Activated B cell treated with CpG ODN at 0.5 μM for 24 hours (primary cell): ENCODE measurements around the gene ATCAY. TPM values are rescaled to one million over a fixed set of nuclear protein-coding genes. Genes with fewer than 3 reads are reported as not detected.

Experiments used
- ATAC-seq: fragments of 200-7000 bp; cut with Tn5 transposase; one replicate; pipeline ENCODE4 v1.10.0; 2021; ENCODE audit warnings: low read depth, mild to moderate bottlenecking, moderate library complexity
- CTCF ChIA-PET: fragments of 350-600 bp; sonication (Branson Sonifier 250); formaldehyde crosslinking; loops from one replicate; lab custom pipeline; 2021; ENCODE audit warnings: antibody characterized with exemption; lab: Charles Lee
- POLR2A ChIA-PET: fragments of 350-600 bp; sonication (Branson Sonifier 250); formaldehyde crosslinking; loops from one replicate; lab custom pipeline; 2021; ENCODE audit warnings: antibody characterized with exemption; lab: Charles Lee
- DNase-seq: peaks from one replicate; pipeline ENCODE4 v3.0.0; 2022
- H3K27ac Mint-ChIP-seq: one replicate; pipeline ENCODE4 v1.8.0; 2020; ENCODE audit warnings: mixed read lengths
- H3K27me3 Mint-ChIP-seq: one replicate; pipeline ENCODE4 v1.8.0; 2021; ENCODE audit warnings: mixed read lengths
- H3K36me3 Mint-ChIP-seq: one replicate; pipeline ENCODE4 v1.8.0; 2021; ENCODE audit warnings: low read depth, mixed read lengths
- H3K4me1 Mint-ChIP-seq: one replicate; pipeline ENCODE4 v1.8.0; 2021; ENCODE audit warnings: mixed read lengths
- H3K4me3 Mint-ChIP-seq: one replicate; pipeline ENCODE4 v1.8.0; 2020; ENCODE audit warnings: mild to moderate bottlenecking, mixed read lengths
- H3K9me3 Mint-ChIP-seq: one replicate; pipeline ENCODE4 v1.8.0; 2020; ENCODE audit warnings: mixed read lengths
- intact Hi-C: fragments of 100-400 bp; cut with micrococcal nuclease; formaldehyde crosslinking; loops from one replicate; pipeline ENCODE4 v1.15.1; 2024
- total RNA-seq: library from RNA; stranded (reverse); gene quantifications from 2 replicates; pipeline ENCODE4 v1.2.3, GENCODE V29; 2022
- TF ChIP-seq, protein P1 (sequence below): fragments of 200-600 bp; IDR thresholded peaks from one replicate; pipeline ENCODE4 v1.8.0; 2022; ENCODE audit warnings: antibody characterized with exemption, mild to moderate bottlenecking

ATCAY gene
- total RNA-seq, 1 donor from 2014 or later, result not detected

DNA sequence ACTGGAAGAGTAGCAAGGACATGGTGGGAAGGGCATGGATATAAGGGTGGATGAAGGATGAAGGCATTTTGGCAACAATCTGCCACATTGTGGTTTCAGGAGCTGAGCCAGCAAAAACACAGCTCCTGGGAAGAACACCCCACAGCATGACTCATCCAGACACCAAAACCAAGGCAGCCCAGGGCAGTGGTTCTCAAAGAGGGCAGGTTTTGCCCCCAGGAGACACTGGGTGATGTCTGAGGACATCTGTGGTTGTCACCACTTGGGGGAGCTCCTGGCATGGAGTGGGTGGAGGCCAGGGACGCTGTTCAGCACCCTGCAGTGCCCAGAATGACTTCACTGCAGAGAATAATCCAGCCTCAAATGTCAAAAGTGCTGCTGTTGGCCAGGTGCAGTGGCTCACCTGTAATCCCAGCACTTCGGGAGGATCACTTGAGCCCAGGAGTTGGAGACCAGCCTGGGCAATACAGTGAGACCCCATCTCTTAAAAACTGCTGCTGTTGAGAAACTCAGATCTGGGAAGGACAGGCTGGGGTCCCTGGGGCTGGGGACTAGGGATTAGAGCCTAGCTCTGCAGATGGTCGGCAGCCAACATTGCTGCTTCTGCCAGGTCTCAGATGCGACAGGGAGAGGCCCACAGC is 27.8 kb upstream of the ATCAY start:
- no peak overlapping the region for H3K27ac Mint-ChIP-seq
- POLR2A ChIA-PET, result no interaction called here
- intact Hi-C loops, result no loop called here

DNA sequence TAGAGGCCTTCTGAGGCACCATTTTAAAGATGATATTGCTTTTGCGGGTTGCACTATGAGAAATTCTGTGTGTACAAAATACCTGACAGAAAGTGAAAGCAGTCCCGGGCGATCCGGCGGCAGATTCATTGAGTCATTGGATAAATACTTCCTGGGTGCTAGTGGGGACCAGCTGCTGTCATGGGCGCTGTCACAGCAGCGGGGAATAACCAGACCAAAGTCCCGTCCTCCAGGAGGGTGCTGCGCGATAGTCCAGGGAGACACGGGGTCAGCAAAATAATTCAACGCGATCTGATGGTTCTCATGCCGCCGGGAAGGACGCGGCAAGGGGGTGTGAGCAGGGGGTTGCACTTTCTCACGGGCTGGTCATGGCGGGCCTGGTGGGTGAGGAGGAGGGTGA is 25.2 kb upstream of the ATCAY start:
- Mint-ChIP-seq H3K27ac (no peak overlapping the region), H3K4me1 (peaks cover 26% of the 10 kb centered on the region), H3K4me3 (no peak overlapping the region), H3K36me3 (no peaks in the 10 kb centered on the region), H3K27me3 (no peaks in the 10 kb centered on the region), H3K9me3 (peaks cover 6% of the 10 kb centered on the region)
- CTCF ChIA-PET, result no interaction called here
- DNase-seq (no peak), ATAC-seq (no peak)
- TF ChIP-seq, protein P1, sequence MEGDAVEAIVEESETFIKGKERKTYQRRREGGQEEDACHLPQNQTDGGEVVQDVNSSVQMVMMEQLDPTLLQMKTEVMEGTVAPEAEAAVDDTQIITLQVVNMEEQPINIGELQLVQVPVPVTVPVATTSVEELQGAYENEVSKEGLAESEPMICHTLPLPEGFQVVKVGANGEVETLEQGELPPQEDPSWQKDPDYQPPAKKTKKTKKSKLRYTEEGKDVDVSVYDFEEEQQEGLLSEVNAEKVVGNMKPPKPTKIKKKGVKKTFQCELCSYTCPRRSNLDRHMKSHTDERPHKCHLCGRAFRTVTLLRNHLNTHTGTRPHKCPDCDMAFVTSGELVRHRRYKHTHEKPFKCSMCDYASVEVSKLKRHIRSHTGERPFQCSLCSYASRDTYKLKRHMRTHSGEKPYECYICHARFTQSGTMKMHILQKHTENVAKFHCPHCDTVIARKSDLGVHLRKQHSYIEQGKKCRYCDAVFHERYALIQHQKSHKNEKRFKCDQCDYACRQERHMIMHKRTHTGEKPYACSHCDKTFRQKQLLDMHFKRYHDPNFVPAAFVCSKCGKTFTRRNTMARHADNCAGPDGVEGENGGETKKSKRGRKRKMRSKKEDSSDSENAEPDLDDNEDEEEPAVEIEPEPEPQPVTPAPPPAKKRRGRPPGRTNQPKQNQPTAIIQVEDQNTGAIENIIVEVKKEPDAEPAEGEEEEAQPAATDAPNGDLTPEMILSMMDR, result no peak
- intact Hi-C loops, result no loop called here
- POLR2A ChIA-PET, result no interaction called here

More for the DNA sequence above, 27.8 kb upstream of the ATCAY start:
- CTCF ChIA-PET, result interaction anchor here (0.7 to 1.8 kb wide), 4 partner anchors 119 to 352 kb away, joined by 3 to 4 read pairs (median 4); no protein-coding TSS in a partner anchor
- H3K36me3 Mint-ChIP-seq, result no peaks in the 10 kb centered on the region
- no peaks in the 10 kb centered on the region for H3K27me3 Mint-ChIP-seq
- H3K4me3 Mint-ChIP-seq, result no peak overlapping the region
- DNase-seq (no peak), ATAC-seq (peak; percentile 47)
- peaks cover 6% of the 10 kb centered on the region for H3K9me3 Mint-ChIP-seq
- H3K4me1 Mint-ChIP-seq, result peaks cover 20% of the 10 kb centered on the region
- TF ChIP-seq, protein P1, result no peak

DNA sequence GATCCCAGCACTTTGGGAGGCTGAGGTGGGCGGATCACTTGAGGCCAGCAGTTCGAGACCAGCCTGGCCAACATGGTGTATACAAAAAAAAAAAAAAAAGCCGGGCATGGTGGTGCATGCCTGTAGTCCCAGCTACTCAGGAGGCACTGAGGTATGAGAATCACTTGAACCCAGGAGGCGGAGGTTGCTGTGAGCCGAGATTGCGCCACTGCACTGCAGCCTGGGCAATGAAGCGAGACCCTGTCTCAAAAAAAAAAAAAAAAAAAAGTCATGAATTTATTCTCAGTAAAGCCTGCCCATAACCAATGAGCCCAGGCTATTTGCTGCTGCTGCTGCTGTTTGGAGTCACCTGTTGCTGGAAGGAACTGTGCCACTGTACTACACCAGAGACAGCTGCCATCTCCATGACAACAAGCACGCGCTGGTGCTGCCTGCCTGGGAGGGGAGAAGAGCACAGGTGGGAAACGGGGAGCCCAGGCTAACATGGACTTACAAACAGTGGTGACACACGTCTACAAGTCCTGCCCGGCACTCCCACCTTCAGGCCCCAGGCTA is 23.0 kb upstream of the ATCAY start:
- Mint-ChIP-seq H3K4me3 (no peak overlapping the region), H3K4me1 (peaks cover 16% of the 10 kb centered on the region), H3K9me3 (no peaks in the 10 kb centered on the region), H3K27ac (peak overlapping the region; percentile 46), H3K36me3 (no peaks in the 10 kb centered on the region), H3K27me3 (no peaks in the 10 kb centered on the region)
- POLR2A ChIA-PET, result interaction anchor here (0.6 kb wide), 1 partner anchor 1768 kb away, joined by 4 read pairs; no protein-coding TSS in a partner anchor
- CTCF ChIA-PET, result interaction anchor here (1.3 kb wide), 1 partner anchor 35 kb away, joined by 3 read pairs; no protein-coding TSS in a partner anchor
- TF ChIP-seq, protein P1, result no peak
- DNase-seq (no peak), ATAC-seq (peak; percentile 96)
- intact Hi-C loops, result no loop called here

DNA sequence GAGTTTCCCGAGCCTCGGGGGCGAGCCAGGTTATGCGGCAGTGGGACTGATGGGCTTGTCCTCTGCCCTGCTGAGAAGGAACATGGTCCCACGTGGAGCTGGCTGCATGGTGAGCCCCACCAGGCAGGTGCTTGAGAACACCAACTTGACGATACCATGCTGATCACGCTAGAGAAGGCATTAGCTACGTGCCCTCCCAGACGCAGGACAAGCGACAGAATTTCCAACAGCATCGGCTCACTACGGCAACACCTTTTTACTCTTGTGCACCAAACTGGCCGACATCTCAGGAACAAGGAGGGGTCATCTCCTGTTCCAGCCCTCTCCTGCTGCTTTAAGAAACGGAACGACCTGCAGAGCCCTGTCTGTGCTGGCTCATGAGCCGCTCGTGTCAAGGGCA is 20.0 kb upstream of the ATCAY start:
- intact Hi-C loops, result no loop called here
- H3K4me1 Mint-ChIP-seq, result peaks cover 11% of the 10 kb centered on the region
- DNase-seq (no peak), ATAC-seq (no peak)
- no peaks in the 10 kb centered on the region for H3K36me3 Mint-ChIP-seq
- no peak overlapping the region for H3K4me3 Mint-ChIP-seq
- no peaks in the 10 kb centered on the region for H3K9me3 Mint-ChIP-seq
- no peak overlapping the region for H3K27ac Mint-ChIP-seq
- no peaks in the 10 kb centered on the region for H3K27me3 Mint-ChIP-seq
- ChIA-PET POLR2A (no interaction called here), CTCF (no interaction called here)
- TF ChIP-seq, protein P1, result no peak

DNA sequence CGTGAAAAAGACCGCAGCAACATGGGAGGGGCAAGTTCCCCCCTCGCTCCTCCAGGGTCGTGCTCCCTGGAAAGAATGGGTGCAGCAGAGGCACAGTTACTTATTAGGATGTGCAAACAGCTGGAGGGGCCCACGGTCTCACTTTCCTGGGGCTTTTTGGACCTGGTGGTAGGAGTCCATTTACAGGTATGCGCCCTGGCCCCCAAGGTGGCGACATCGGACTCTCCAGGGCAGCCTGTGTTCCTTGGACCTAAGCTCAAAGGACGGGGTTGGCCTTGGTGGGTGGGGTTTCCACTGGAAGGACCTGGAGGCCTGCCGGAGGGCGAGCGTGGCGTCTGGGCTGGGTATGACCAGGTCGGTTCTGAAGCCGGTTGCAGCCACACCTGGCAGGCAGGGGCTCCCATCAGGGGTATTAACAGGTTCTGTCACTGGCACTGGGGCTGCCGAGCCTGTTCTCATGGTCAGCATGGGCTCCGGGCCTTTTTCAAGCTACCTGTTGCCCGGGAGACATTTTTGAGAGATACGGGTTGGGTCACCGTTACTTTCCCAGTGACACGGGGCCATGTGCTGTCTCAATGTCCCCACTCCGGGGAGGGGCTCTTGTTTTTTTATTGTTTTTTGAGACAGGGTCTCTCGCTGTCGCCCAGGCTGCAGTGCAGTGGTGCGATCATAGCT is 17.5 kb upstream of the ATCAY start:
- H3K27ac Mint-ChIP-seq, result no peak overlapping the region
- H3K27me3 Mint-ChIP-seq, result peaks cover 17% of the 10 kb centered on the region
- no peak for ATAC-seq
- DNase-seq, result no peak
- POLR2A ChIA-PET, result interaction anchor here (0.6 kb wide), 1 partner anchor 167 kb away, joined by 5 read pairs; no protein-coding TSS in a partner anchor
- H3K4me3 Mint-ChIP-seq, result no peak overlapping the region
- H3K4me1 Mint-ChIP-seq, result peaks cover 3% of the 10 kb centered on the region
- H3K36me3 Mint-ChIP-seq, result no peaks in the 10 kb centered on the region
- H3K9me3 Mint-ChIP-seq, result no peaks in the 10 kb centered on the region
- TF ChIP-seq, protein P1, result no peak
- intact Hi-C loops, result no loop called here
- CTCF ChIA-PET, result no interaction called here
